IPS-18a (cell line): ENCODE measurements around the gene ATXN1.

Source experiments
- H3K27ac ChIP-seq: one replicate; pipeline ENCODE4 v1.5.1; 2013; ENCODE audit warnings: low read length
- H3K27me3 ChIP-seq: one replicate; pipeline ENCODE4 v1.6.1; 2013; ENCODE audit warnings: mild to moderate bottlenecking, low read length; ENCODE audit not compliant: control insufficient read depth, insufficient read depth
- H3K36me3 ChIP-seq: one replicate; pipeline ENCODE4 v1.6.1; 2013; ENCODE audit warnings: low read depth, low read length; ENCODE audit not compliant: control insufficient read depth
- H3K4me1 ChIP-seq: one replicate; pipeline ENCODE4 v1.6.1; 2013; ENCODE audit warnings: low read depth, low read length; ENCODE audit not compliant: control insufficient read depth
- H3K4me3 ChIP-seq: one replicate; pipeline ENCODE4 v1.5.1; 2013; ENCODE audit warnings: low read length
- H3K9ac ChIP-seq: one replicate; pipeline ENCODE4 v1.6.1; 2013; ENCODE audit warnings: mild to moderate bottlenecking, low read length, moderate library complexity
- H3K9me3 ChIP-seq: one replicate; pipeline ENCODE4 v1.6.1; 2013; ENCODE audit warnings: low read depth, low read length; ENCODE audit not compliant: control insufficient read depth

ATXN1 gene

GRCh38 chr6:16723826-16724225 lies 37.4 kb downstream of the ATXN1 start:
- no peaks in the 10 kb centered on the region for H3K36me3 ChIP-seq
- H3K27ac ChIP-seq = no peak overlapping the region
- H3K27me3 ChIP-seq = no peaks in the 10 kb centered on the region
- H3K4me1 ChIP-seq = peaks cover 12% of the 10 kb centered on the region
- no peak overlapping the region for H3K4me3 ChIP-seq
- no peaks in the 10 kb centered on the region for H3K9me3 ChIP-seq
- H3K9ac ChIP-seq = no peak overlapping the region

- no peak overlapping the region for H3K4me3 ChIP-seq
- no peaks in the 10 kb centered on the region for H3K27me3 ChIP-seq
- no peak overlapping the region for H3K9ac ChIP-seq
- no peak overlapping the region for H3K27ac ChIP-seq
- no peaks in the 10 kb centered on the region for H3K36me3 ChIP-seq
- H3K9me3 ChIP-seq = no peaks in the 10 kb centered on the region
- peaks cover 12% of the 10 kb centered on the region for H3K4me1 ChIP-seq
Measured at GRCh38 chr6:16723402-16723801, 37.9 kb downstream of the ATXN1 start.

- no peaks in the 10 kb centered on the region for H3K9me3 ChIP-seq
- H3K27me3 ChIP-seq = no peaks in the 10 kb centered on the region
- H3K27ac ChIP-seq = no peak overlapping the region
- H3K4me3 ChIP-seq = no peak overlapping the region
- H3K4me1 ChIP-seq = peaks cover 12% of the 10 kb centered on the region
- no peaks in the 10 kb centered on the region for H3K36me3 ChIP-seq
- no peak overlapping the region for H3K9ac ChIP-seq
Measured at GRCh38 chr6:16722630-16723029, 38.6 kb downstream of the ATXN1 start.

- H3K27me3 ChIP-seq = no peaks in the 10 kb centered on the region
- no peaks in the 10 kb centered on the region for H3K9me3 ChIP-seq
- no peaks in the 10 kb centered on the region for H3K36me3 ChIP-seq
- H3K27ac ChIP-seq = no peak overlapping the region
- H3K9ac ChIP-seq = no peak overlapping the region
- peaks cover 12% of the 10 kb centered on the region for H3K4me1 ChIP-seq
- no peak overlapping the region for H3K4me3 ChIP-seq
Measured at GRCh38 chr6:16721977-16722376, 39.3 kb downstream of the ATXN1 start.

- no peaks in the 10 kb centered on the region for H3K36me3 ChIP-seq
- H3K27ac ChIP-seq = no peak overlapping the region
- no peak overlapping the region for H3K9ac ChIP-seq
- H3K4me1 ChIP-seq = peaks cover 12% of the 10 kb centered on the region
- no peak overlapping the region for H3K4me3 ChIP-seq
- H3K27me3 ChIP-seq = no peaks in the 10 kb centered on the region
- no peaks in the 10 kb centered on the region for H3K9me3 ChIP-seq
Measured at GRCh38 chr6:16720861-16721260, 40.4 kb downstream of the ATXN1 start.

GRCh38 chr6:16719488-16719887 lies 41.8 kb downstream of the ATXN1 start:
- H3K4me1 ChIP-seq = peaks cover 12% of the 10 kb centered on the region
- H3K27ac ChIP-seq = no peak overlapping the region
- H3K9me3 ChIP-seq = no peaks in the 10 kb centered on the region

GRCh38 chr6:16718356-16718755 lies 42.9 kb downstream of the ATXN1 start:
- no peak overlapping the region for H3K9ac ChIP-seq
- no peak overlapping the region for H3K4me3 ChIP-seq
- no peaks in the 10 kb centered on the region for H3K9me3 ChIP-seq
- H3K27me3 ChIP-seq = no peaks in the 10 kb centered on the region
- H3K4me1 ChIP-seq = peaks cover 7% of the 10 kb centered on the region
- H3K36me3 ChIP-seq = no peaks in the 10 kb centered on the region
- no peak overlapping the region for H3K27ac ChIP-seq

More at GRCh38 chr6:16719488-16719887, 41.8 kb downstream of the ATXN1 start:
- Histone ChIP-seq H3K36me3 (no peaks in the 10 kb centered on the region), H3K27me3 (no peaks in the 10 kb centered on the region), H3K4me3 (no peak overlapping the region), H3K9ac (no peak overlapping the region)

GRCh38 chr6:16717275-16717942 lies 43.9 kb downstream of the ATXN1 start:
- no peaks in the 10 kb centered on the region for H3K27me3 ChIP-seq
- peaks cover 7% of the 10 kb centered on the region for H3K4me1 ChIP-seq
- no peak overlapping the region for H3K4me3 ChIP-seq
- H3K9me3 ChIP-seq = no peaks in the 10 kb centered on the region
- H3K27ac ChIP-seq = no peak overlapping the region
- no peaks in the 10 kb centered on the region for H3K36me3 ChIP-seq
- no peak overlapping the region for H3K9ac ChIP-seq

- H3K4me3 ChIP-seq = no peak overlapping the region
- H3K4me1 ChIP-seq = no peaks in the 10 kb centered on the region
- no peaks in the 10 kb centered on the region for H3K9me3 ChIP-seq
- H3K27ac ChIP-seq = no peak overlapping the region
- no peaks in the 10 kb centered on the region for H3K27me3 ChIP-seq
- H3K36me3 ChIP-seq = no peaks in the 10 kb centered on the region
- H3K9ac ChIP-seq = no peak overlapping the region
Measured at GRCh38 chr6:16716321-16716858, 44.9 kb downstream of the ATXN1 start.

GRCh38 chr6:16713597-16713996 lies 47.7 kb downstream of the ATXN1 start:
- Histone ChIP-seq H3K4me3 (no peak overlapping the region), H3K27ac (no peak overlapping the region), H3K9ac (no peak overlapping the region), H3K27me3 (no peaks in the 10 kb centered on the region), H3K9me3 (no peaks in the 10 kb centered on the region), H3K36me3 (no peaks in the 10 kb centered on the region), H3K4me1 (no peaks in the 10 kb centered on the region)

- Histone ChIP-seq H3K4me1 (no peaks in the 10 kb centered on the region), H3K36me3 (no peaks in the 10 kb centered on the region), H3K27ac (no peak overlapping the region), H3K9me3 (no peaks in the 10 kb centered on the region), H3K27me3 (no peaks in the 10 kb centered on the region), H3K9ac (no peak overlapping the region), H3K4me3 (no peak overlapping the region)
Measured at GRCh38 chr6:16712931-16713484, 48.3 kb downstream of the ATXN1 start.
